Stimulated activated effector memory CD8-positive, alpha-beta T cell treated with anti-CD3 and anti-CD28 coated beads, Interleukin-12 subunit alpha, Interleukin-12 subunit beta, amount 100 ng/mL, for 72 hours (primary cell): Measurements from ENCODE around the gene CREBZF.
A peak's percentile ranks its signal among the peaks of the same experiment; 100 is the strongest.
"Not testable (repeated sequence)": the region's sequence is repeated elsewhere in the genome, so short reads cannot be mapped to it uniquely, and the experiment has no call there.

Experiments used
- ATAC-seq: fragments of 150-1000 bp; cut with Tn5 transposase; 2 replicates; pipeline ENCODE4 v1.10.0; 2021
- DNase-seq, 2 donors: peaks; one replicate each; pipeline ENCODE4 v3.0.0; 2021 to 2022; ENCODE audit warnings: low spot score in 2 of 2
- H3K27ac Mint-ChIP-seq: one replicate; pipeline ENCODE4 v1.8.0; 2022; ENCODE audit warnings: mild to moderate bottlenecking, mixed read lengths
- H3K36me3 Mint-ChIP-seq: one replicate; pipeline ENCODE4 v1.8.0; 2022; ENCODE audit warnings: mild to moderate bottlenecking, mixed read lengths
- H3K4me1 Mint-ChIP-seq: one replicate; pipeline ENCODE4 v1.8.0; 2022; ENCODE audit warnings: mixed read lengths
- H3K4me3 Mint-ChIP-seq: one replicate; pipeline ENCODE4 v1.8.0; 2022; ENCODE audit warnings: mild to moderate bottlenecking, mixed read lengths
- H3K9me3 Mint-ChIP-seq: one replicate; pipeline ENCODE4 v1.8.0; 2022; ENCODE audit warnings: mixed read lengths

The CREBZF gene

GRCh38 chr11:85682330-85683305 is 17.7 kb upstream of the CREBZF start:
- Mint-ChIP-seq H3K27ac (peak overlapping the region; percentile 94), H3K4me3 (peak overlapping the region; percentile 83), H3K4me1 (peaks cover 42% of the 10 kb centered on the region), H3K9me3 (no peaks in the 10 kb centered on the region), H3K36me3 (peaks cover 16% of the 10 kb centered on the region)
- DNase-seq = peak; percentile 57 to 83
- ATAC-seq = peak; percentile 84

- Mint-ChIP-seq H3K4me1 (peaks cover 40% of the 10 kb centered on the region), H3K9me3 (no peaks in the 10 kb centered on the region), H3K36me3 (peaks cover 16% of the 10 kb centered on the region), H3K4me3 (no peak overlapping the region), H3K27ac (peak overlapping the region; percentile 34)
- ATAC-seq = peak; percentile 85
- DNase-seq = no peak
These were observed 16.0 kb upstream of the CREBZF start for GRCh38 chr11:85680897-85681296.

GRCh38 chr11:85679576-85679975 is 14.6 kb upstream of the CREBZF start:
- no peaks in the 10 kb centered on the region for H3K9me3 Mint-ChIP-seq
- no peak overlapping the region for H3K4me3 Mint-ChIP-seq
- H3K27ac Mint-ChIP-seq = no peak overlapping the region
- H3K4me1 Mint-ChIP-seq = peaks cover 31% of the 10 kb centered on the region
- DNase-seq = no peak
- ATAC-seq = no peak
- peaks cover 10% of the 10 kb centered on the region for H3K36me3 Mint-ChIP-seq

DNA sequence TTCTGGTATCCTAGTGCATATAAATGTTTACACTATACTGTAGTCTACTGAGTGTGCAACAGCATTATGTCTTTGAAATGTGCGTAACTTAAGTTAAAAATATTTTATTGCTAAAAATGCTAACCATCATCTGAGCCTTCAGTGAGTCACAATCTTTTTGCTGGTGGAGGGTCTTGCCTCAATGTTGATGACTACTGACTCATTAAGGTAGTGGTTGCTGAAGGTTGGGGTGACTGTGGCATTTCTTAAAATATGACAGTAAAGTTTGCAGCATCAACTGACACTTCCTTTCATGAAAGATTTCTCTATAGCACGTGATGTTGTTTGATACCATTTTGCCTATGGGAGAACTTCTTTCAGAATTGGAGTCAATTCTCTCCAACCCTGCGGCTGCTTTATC is 8.5 kb upstream of the CREBZF start:
- DNase-seq (no peak), ATAC-seq (peak; percentile 93)
- Mint-ChIP-seq H3K9me3 (no peaks in the 10 kb centered on the region), H3K27ac (no peak overlapping the region), H3K4me3 (no peak overlapping the region), H3K36me3 (no peaks in the 10 kb centered on the region), H3K4me1 (peaks cover 5% of the 10 kb centered on the region)

DNA sequence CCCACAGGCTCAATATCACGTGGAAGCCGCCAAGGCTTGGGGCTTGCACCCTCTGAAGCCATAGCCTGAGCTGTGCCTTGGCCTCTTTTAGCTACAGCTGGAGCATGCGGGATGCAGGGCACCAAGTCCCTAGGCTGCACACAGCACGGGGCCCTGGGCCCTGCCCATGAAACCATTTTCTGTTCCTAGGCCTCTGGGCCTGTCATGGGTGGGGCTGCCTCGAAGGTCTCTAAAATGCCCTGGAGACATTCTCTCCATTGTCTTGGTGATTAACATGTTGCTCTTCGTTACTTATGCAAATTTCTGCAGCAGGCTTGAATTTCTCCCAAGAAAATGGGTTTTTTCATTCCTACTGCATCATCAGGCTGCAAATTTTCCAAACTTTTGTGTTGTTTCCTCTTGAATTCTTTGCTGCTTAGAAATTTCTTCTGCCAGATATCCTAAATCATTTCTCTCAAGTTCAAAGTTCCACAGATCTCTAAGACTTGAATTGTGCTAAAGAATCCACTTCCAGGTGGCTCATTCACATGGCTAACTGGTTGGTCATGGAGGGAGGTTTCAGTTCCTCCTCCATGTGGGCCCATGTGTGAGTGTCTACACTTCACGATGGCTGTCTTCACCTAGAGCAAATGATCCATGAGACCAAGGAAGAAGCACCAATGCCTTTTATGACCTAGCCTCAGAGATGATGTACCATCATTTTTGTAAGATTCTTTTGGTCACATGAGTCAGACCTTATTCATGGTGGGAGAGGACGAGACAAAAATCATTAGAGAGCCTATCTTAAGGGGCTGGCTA is 7.4 kb upstream of the CREBZF start:
- no peak for DNase-seq

DNA sequence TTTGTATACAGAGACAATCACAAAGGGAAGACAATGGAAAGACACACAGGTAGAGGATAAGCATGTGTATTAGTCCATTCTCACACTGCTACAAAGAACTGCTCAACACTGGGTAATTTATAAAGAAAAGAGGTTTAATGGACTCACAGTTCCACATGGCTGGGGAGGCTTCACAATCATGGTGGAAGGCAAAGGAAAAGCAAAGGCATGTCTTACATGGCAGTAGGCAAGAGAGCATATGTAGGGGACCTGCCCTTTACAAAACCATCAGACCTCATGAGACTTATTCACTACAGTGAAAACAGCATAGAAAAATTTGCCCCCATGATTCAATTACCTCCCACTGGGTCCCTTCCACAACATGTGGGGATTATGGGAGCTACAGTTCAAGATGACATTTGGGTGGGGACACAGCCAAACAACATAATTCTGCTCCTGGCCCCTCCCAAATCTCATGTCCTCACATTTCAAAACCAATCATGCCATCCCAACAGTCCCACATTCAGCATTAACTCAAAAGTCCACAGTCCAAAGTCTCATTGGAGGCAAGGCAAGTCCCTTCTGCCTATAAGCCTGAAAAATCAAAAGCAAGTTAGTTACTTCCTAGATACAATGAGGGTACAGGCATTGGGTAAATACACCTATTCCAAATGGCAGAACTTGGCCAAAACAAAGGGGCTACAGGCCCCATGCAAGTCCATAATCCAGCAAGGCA is 6.2 kb upstream of the CREBZF start:
- not testable (repeated sequence) for H3K9me3 Mint-ChIP-seq, H3K36me3 Mint-ChIP-seq, H3K4me3 Mint-ChIP-seq, H3K4me1 Mint-ChIP-seq, DNase-seq, ATAC-seq, H3K27ac Mint-ChIP-seq

More for the DNA sequence above, 7.4 kb upstream of the CREBZF start:
- Mint-ChIP-seq H3K27ac (no peak overlapping the region), H3K4me1 (peaks cover 5% of the 10 kb centered on the region), H3K9me3 (no peaks in the 10 kb centered on the region), H3K36me3 (no peaks in the 10 kb centered on the region), H3K4me3 (no peak overlapping the region)
- peak; percentile 45 for ATAC-seq

DNA sequence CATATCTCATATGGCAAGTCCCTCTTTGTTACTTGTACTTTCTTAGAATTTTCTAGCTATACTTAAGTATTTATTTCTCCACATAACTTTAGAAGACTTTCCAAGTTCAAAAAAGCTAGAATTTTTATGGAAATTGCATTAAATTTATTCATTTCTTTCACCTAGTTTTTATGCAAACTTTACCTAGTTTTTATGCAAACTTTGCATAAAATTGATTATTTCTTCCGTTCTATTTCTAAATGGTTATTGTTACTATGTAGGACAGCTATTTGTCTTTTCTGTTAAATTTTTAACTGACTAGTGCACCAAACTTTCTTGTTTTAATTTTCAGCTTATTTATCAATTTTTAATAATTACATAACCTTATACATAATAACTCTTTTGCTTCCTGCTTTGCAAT is 3.2 kb upstream of the CREBZF start:
- Mint-ChIP-seq H3K4me3 (no peak overlapping the region), H3K4me1 (peaks cover 9% of the 10 kb centered on the region), H3K9me3 (no peaks in the 10 kb centered on the region), H3K36me3 (peaks cover 24% of the 10 kb centered on the region), H3K27ac (no peak overlapping the region)
- no peak for ATAC-seq
- DNase-seq = no peak

- DNase-seq (no peak), ATAC-seq (no peak)
- H3K27ac Mint-ChIP-seq = no peak overlapping the region
- peaks cover 13% of the 10 kb centered on the region for H3K4me1 Mint-ChIP-seq
- no peaks in the 10 kb centered on the region for H3K9me3 Mint-ChIP-seq
- no peak overlapping the region for H3K4me3 Mint-ChIP-seq
- H3K36me3 Mint-ChIP-seq = peaks cover 39% of the 10 kb centered on the region
These were observed 1.8 kb upstream of the CREBZF start for GRCh38 chr11:85666687-85667086.

- DNase-seq = no peak
- Mint-ChIP-seq H3K4me1 (peaks cover 22% of the 10 kb centered on the region), H3K27ac (peak overlapping the region; percentile 99), H3K9me3 (no peaks in the 10 kb centered on the region), H3K4me3 (peak overlapping the region; percentile 100), H3K36me3 (peaks cover 49% of the 10 kb centered on the region)
- no peak for ATAC-seq
These were observed 804 bp upstream of the CREBZF start for GRCh38 chr11:85665733-85666132.

DNA sequence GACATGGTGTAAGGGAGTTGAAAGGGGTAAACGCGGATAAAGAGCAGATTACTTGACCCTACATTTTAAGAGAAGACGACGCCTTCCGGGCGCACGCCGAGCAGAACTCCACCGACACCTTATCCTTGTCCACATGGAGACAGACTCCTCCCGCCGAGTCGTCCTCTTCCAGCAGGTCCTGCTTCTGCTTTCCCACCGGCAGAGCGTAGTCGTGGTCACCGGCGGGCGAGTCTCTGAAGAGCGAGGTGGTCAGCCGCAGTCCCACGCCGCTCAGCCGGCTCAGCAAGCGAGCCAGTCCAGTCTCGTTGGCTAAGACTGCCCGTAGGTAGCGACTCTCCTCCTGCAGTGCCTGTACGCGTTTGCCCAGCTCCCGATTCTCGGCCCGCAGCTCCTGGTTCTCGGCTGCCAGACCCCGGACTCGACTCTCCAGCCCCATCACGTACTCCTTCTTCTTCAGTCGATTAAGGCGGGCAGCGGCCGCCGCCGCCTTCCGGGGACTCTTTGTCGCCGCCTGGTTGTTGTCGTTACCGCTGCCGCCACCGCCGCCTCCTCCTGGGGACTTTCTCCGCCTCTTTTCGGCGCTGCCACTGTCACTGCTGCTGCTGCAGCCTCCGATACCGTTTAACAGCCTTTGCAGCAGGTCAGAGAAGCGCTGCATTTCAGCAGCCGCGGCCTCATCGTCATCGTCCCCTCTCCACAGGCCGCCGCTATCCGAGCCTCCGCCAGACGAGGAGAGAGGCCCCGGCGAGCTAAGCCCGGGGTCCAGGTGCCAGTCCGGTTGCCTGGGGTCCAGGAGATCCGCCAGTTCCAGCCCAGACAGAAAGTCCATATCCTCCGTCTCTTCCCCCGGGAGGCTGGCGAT is 945 bp downstream of the CREBZF start:
- Mint-ChIP-seq H3K36me3 (peaks cover 66% of the 10 kb centered on the region), H3K9me3 (no peaks in the 10 kb centered on the region), H3K27ac (peak overlapping the region; percentile 99), H3K4me1 (peaks cover 34% of the 10 kb centered on the region), H3K4me3 (peak overlapping the region; percentile 100)
- peak; percentile 84 for ATAC-seq
- DNase-seq = peak; percentile 76 to 91

DNA sequence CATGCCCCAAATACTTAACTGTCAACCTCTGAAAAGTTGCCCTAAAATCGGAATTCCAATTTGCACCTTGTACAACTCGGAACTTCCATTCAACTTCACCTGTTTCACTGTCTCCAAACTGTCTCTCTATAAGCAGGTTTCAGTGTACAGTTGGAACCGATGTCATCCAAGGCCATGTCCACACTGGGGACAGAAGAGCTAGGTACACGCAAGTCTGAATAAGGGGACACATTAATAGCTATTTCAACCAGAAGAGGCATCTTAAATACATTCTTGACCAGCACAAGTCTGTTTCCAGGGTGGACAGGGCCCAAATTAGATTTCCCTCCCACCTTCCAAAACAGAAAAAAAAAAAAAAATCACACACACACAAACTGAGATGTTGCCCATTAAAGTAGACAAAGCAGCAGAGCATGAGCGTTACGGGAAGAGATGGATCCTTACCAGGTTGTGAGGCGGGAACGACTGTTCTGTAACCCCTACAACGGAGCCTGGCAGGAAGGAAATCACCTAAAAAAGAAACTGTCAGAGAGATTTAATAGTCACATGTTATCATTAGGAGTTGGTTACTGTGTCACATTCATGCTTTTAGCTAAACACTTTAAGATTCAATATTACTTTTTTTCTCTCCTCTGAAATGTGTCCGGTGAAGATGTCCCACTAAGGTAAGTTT is 1.7 kb downstream of the CREBZF start:
- DNase-seq (no peak), ATAC-seq (no peak)

DNA sequence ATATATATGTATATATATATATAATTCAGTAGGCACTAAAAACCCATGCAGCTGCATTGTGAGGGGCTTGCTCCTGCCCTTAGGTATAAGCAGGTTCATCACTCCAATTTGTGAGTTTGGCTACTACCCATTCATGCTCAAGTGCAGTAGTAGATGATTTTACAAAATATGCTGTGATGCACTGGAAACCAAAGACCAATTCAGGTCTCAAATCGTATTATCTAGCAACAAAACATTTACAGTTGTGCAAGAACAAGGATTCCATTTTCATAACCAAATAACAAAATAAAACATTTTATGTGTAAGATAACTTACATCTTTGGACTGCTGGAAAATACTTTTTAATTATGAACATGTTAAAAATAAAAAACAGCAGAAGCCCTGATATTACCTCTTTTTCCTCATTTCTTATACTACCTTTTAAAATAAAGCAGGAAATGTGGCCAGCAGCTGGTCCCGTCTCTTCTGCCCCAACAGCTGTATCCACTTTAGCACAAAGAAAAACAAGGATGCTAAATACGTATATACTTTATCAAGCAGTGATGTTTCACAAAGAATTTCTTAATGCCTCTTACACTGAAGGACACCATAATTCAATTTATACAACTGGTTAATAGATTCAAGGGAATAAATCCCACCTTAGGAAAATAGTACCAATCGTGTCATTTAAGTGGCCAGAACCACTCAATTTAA is 2.8 kb downstream of the CREBZF start:
- H3K4me1 Mint-ChIP-seq = peaks cover 34% of the 10 kb centered on the region

More for the DNA sequence above, 1.7 kb downstream of the CREBZF start:
- Mint-ChIP-seq H3K9me3 (no peaks in the 10 kb centered on the region), H3K36me3 (peaks cover 74% of the 10 kb centered on the region), H3K4me1 (peaks cover 34% of the 10 kb centered on the region), H3K27ac (peak overlapping the region; percentile 99), H3K4me3 (peak overlapping the region; percentile 100)

GRCh38 chr11:85658180-85658579 is 6.7 kb downstream of the CREBZF start:
- peaks cover 33% of the 10 kb centered on the region for H3K4me1 Mint-ChIP-seq
- no peak overlapping the region for H3K4me3 Mint-ChIP-seq
- H3K9me3 Mint-ChIP-seq = no peaks in the 10 kb centered on the region
- no peak overlapping the region for H3K27ac Mint-ChIP-seq
- peaks cover 100% of the 10 kb centered on the region for H3K36me3 Mint-ChIP-seq
- ATAC-seq (no peak), DNase-seq (no peak)

More for the DNA sequence above, 2.8 kb downstream of the CREBZF start:
- Mint-ChIP-seq H3K9me3 (no peaks in the 10 kb centered on the region), H3K36me3 (peaks cover 85% of the 10 kb centered on the region), H3K4me3 (peak overlapping the region; percentile 100), H3K27ac (no peak overlapping the region)
- ATAC-seq (no peak), DNase-seq (no peak)
